PC-3 (cell line): ENCODE results near the gene NSUN4. TPM values are rescaled to one million over a fixed set of nuclear protein-coding genes. Genes with fewer than 3 reads are reported as not detected.
"Not testable (repeated sequence)": the region's sequence is repeated elsewhere in the genome, so short reads cannot be mapped to it uniquely, and the experiment has no call there.

Source experiments
- ATAC-seq: fragments of 200-7000 bp; cut with Tn5 transposase; 2 replicates; pipeline ENCODE4 v1.9.1; 2020; ENCODE audit warnings: mild to moderate bottlenecking, moderate library complexity
- BruUV-seq: library from RNA; stranded (reverse); fragments of 400-500 nt; replicated peaks from 2 replicates; lab custom pipeline; 2021; lab: Mats Ljungman, UMichigan
- CTCF ChIA-PET: fragments of 300-600 bp; sonication (Branson Sonifier 250); formaldehyde crosslinking; loops from one replicate; lab custom pipeline; 2022; ENCODE audit warnings: antibody characterized with exemption; lab: Charles Lee
- POLR2A ChIA-PET: fragments of 300-600 bp; sonication (Branson Sonifier 250); formaldehyde crosslinking; loops from one replicate; lab custom pipeline; 2022; ENCODE audit warnings: antibody characterized with exemption; ENCODE audit not compliant: unreplicated experiment; lab: Charles Lee
- DNase-seq: peaks from one replicate; pipeline ENCODE4 v3.0.0-alpha.2; 2015
- H2AFZ ChIP-seq: fragments of 300-600 bp; sonication (generic); 2 replicates; pipeline ENCODE4 v1.6.0; 2016; ENCODE audit warnings: antibody characterized with exemption, low read length
- H3F3A ChIP-seq: fragments of 300-600 bp; sonication (generic); one replicate; pipeline ENCODE4 v1.6.0; 2017; ENCODE audit warnings: antibody characterized with exemption, low read length, control low read depth, mild to moderate bottlenecking; ENCODE audit not compliant: unreplicated experiment
- H3K27ac ChIP-seq: fragments of 300-600 bp; sonication (generic); 2 replicates; pipeline ENCODE4 v1.5.1; 2016; ENCODE audit warnings: mild to moderate bottlenecking, low read length
- H3K27me3 ChIP-seq: fragments of 300-600 bp; sonication (generic); 2 replicates; pipeline ENCODE4 v1.6.1; 2016; ENCODE audit warnings: low read length, mixed read lengths
- H3K36me3 ChIP-seq: fragments of 300-600 bp; sonication (generic); 2 replicates; pipeline ENCODE4 v1.6.1; 2016; ENCODE audit warnings: low read depth, mixed run types, low read length, mixed read lengths
- H3K4me1 ChIP-seq: fragments of 300-600 bp; sonication (generic); 2 replicates; pipeline ENCODE4 v1.5.1; 2016; ENCODE audit warnings: low read length; ENCODE audit not compliant: insufficient read depth
- H3K4me2 ChIP-seq: fragments of 300-600 bp; sonication (generic); 2 replicates; pipeline ENCODE4 v1.6.0; 2016; ENCODE audit warnings: low read length
- H3K4me3 ChIP-seq: fragments of 300-600 bp; sonication (generic); 2 replicates; pipeline ENCODE4 v1.5.1; 2016; ENCODE audit warnings: mild to moderate bottlenecking, low read length, mixed read lengths
- H3K79me2 ChIP-seq: fragments of 300-600 bp; sonication (generic); 2 replicates; pipeline ENCODE4 v1.6.1; 2017; ENCODE audit warnings: low read length, mixed read lengths
- H3K9ac ChIP-seq: fragments of 300-600 bp; sonication (generic); 2 replicates; pipeline ENCODE4 v1.6.0; 2016; ENCODE audit warnings: mild to moderate bottlenecking, low read length
- H3K9me2 ChIP-seq: fragments of 300-600 bp; sonication (generic); replicated peaks from 2 replicates; pipeline ENCODE4 v1.6.1; 2016; ENCODE audit warnings: mixed run types, low read length, mixed read lengths
- H3K9me3 ChIP-seq: fragments of 300-600 bp; sonication (generic); 2 replicates; pipeline ENCODE4 v1.6.1; 2016; ENCODE audit warnings: low read length, mixed read lengths
- H4K20me1 ChIP-seq: fragments of 300-600 bp; sonication (generic); 2 replicates; pipeline ENCODE4 v1.6.1; 2016; ENCODE audit warnings: low read length, mixed read lengths
- CTCF ChIP-seq: fragments of 300-600 bp; sonication (generic); conservative IDR thresholded peaks from 2 replicates; pipeline ENCODE4 v1.5.1; 2017; ENCODE audit warnings: antibody characterized with exemption, low read depth, mild to moderate bottlenecking, low read length
- EZH2 ChIP-seq: fragments of 300-600 bp; sonication (generic); IDR thresholded peaks from one replicate; pipeline ENCODE4 v1.6.1; 2017; ENCODE audit warnings: antibody characterized with exemption, mild to moderate bottlenecking, low read length; ENCODE audit not compliant: unreplicated experiment
- EZH2phosphoT487 ChIP-seq: fragments of 300-600 bp; sonication (generic); IDR thresholded peaks from 2 replicates; pipeline ENCODE4 v1.6.1; 2018; ENCODE audit warnings: mild to moderate bottlenecking, antibody characterized with exemption, low read length, borderline replicate concordance
- intact Hi-C: fragments of 100-400 bp; cut with micrococcal nuclease; formaldehyde crosslinking; loops from 2 replicates; pipeline ENCODE4 v1.9.0; 2023
- total RNA-seq: library from RNA; depleted of rRNA; stranded (reverse); fragments of >200 nt; gene quantifications from 2 replicates; pipeline ENCODE4 v1.2.3, GENCODE V29; 2014

NSUN4 gene
- total RNA-seq, 1 experiment from 2014 or later, result 16.8 TPM

GRCh38 chr1:46362158-46362557, 21.6 kb downstream of the NSUN4 start:
- BruUV-seq, result no TSS peak
- no peaks in the 10 kb centered on the region for H3K79me2 ChIP-seq

GRCh38 chr1:46363121-46363520, 22.5 kb downstream of the NSUN4 start:
- DNase-seq (no peak), ATAC-seq (no peak)
- H3K27ac ChIP-seq, result no peak overlapping the region
- no peaks in the 10 kb centered on the region for H3K9me2 ChIP-seq
- no peaks in the 10 kb centered on the region for H3K9me3 ChIP-seq
- BruUV-seq, result no TSS peak
- H3K9ac ChIP-seq, result no peak overlapping the region
- no peaks in the 10 kb centered on the region for H3F3A ChIP-seq
- no peaks in the 10 kb centered on the region for H3K4me1 ChIP-seq
- no peak for TF ChIP-seq EZH2
- no peak for TF ChIP-seq EZH2phosphoT487
- no peak for TF ChIP-seq CTCF
- H2AFZ ChIP-seq, result no peak overlapping the region
- no peaks in the 10 kb centered on the region for H4K20me1 ChIP-seq
- no peak overlapping the region for H3K4me2 ChIP-seq
- POLR2A ChIA-PET, result no interaction called here
- intact Hi-C loops, result no loop called here
- no peaks in the 10 kb centered on the region for H3K27me3 ChIP-seq
- peaks cover 41% of the 10 kb centered on the region for H3K36me3 ChIP-seq
- H3K79me2 ChIP-seq, result no peaks in the 10 kb centered on the region
- CTCF ChIA-PET, result no interaction called here
- no peak overlapping the region for H3K4me3 ChIP-seq

More at GRCh38 chr1:46362158-46362557, 21.6 kb downstream of the NSUN4 start:
- no peaks in the 10 kb centered on the region for H3K4me1 ChIP-seq
- no peak overlapping the region for H3K9ac ChIP-seq
- no peaks in the 10 kb centered on the region for H3F3A ChIP-seq
- no peaks in the 10 kb centered on the region for H3K27me3 ChIP-seq
- ChIA-PET CTCF (no interaction called here), POLR2A (no interaction called here)
- peaks cover 41% of the 10 kb centered on the region for H3K36me3 ChIP-seq
- TF ChIP-seq EZH2 (no peak), EZH2phosphoT487 (no peak), CTCF (no peak)
- H2AFZ ChIP-seq, result no peak overlapping the region
- DNase-seq (no peak), ATAC-seq (no peak)
- H3K4me2 ChIP-seq, result no peak overlapping the region
- H3K27ac ChIP-seq, result no peak overlapping the region
- no peak overlapping the region for H3K4me3 ChIP-seq
- intact Hi-C loops, result no loop called here
- no peaks in the 10 kb centered on the region for H4K20me1 ChIP-seq
- H3K9me2 ChIP-seq, result no peaks in the 10 kb centered on the region
- no peaks in the 10 kb centered on the region for H3K9me3 ChIP-seq

- Histone ChIP-seq H3K9me3 (no peaks in the 10 kb centered on the region), H2AFZ (no peak overlapping the region), H3K9ac (no peak overlapping the region), H3F3A (no peaks in the 10 kb centered on the region), H3K36me3 (peaks cover 44% of the 10 kb centered on the region), H3K79me2 (no peaks in the 10 kb centered on the region), H3K27ac (no peak overlapping the region), H3K27me3 (no peaks in the 10 kb centered on the region), H3K4me1 (no peaks in the 10 kb centered on the region), H4K20me1 (no peaks in the 10 kb centered on the region), H3K9me2 (no peaks in the 10 kb centered on the region), H3K4me3 (no peak overlapping the region), H3K4me2 (no peak overlapping the region)
- ChIA-PET CTCF (interaction anchor here (0.6 kb wide), 2 partner anchors 31 to 161 kb away, joined by 6 to 8 read pairs; no protein-coding TSS in a partner anchor), POLR2A (interaction anchor here (0.6 kb wide), 1 partner anchor 323 kb away, joined by 4 read pairs; no protein-coding TSS in a partner anchor)
- no peak for DNase-seq
- intact Hi-C loops, result no loop called here
- ATAC-seq, result no peak; the same call in 1 of the 2 replicates
- no TSS peak for BruUV-seq
- TF ChIP-seq CTCF (no peak), EZH2 (no peak), EZH2phosphoT487 (no peak)
Observed at GRCh38 chr1:46364612-46365011, 24.0 kb downstream of the NSUN4 start.

GRCh38 chr1:46365796-46366195, 25.2 kb downstream of the NSUN4 start:
- H3K4me2 ChIP-seq, H3K4me1 ChIP-seq, H3K79me2 ChIP-seq, H2AFZ ChIP-seq, DNase-seq, H3K9me2 ChIP-seq, CTCF ChIA-PET, BruUV-seq, H3F3A ChIP-seq, ATAC-seq, H3K27me3 ChIP-seq, POLR2A ChIA-PET, H3K27ac ChIP-seq, H3K9ac ChIP-seq, H3K9me3 ChIP-seq, intact Hi-C loops, H4K20me1 ChIP-seq, H3K4me3 ChIP-seq: not testable (repeated sequence)
- peaks cover 41% of the 10 kb centered on the region for H3K36me3 ChIP-seq
